NCI-H1092 treated with DMSO at 0.1 percent for 48 hours (cell line): ENCODE data around the gene UBE2J2.
"Not testable (repeated sequence)": the region's sequence is repeated elsewhere in the genome, so short reads cannot be mapped to it uniquely, and the experiment has no call there.

Experiments used
- DNase-seq: peaks from one replicate; lab custom pipeline; 2025; lab: John Stamatoyannopoulos, UW

The UBE2J2 gene

DNA sequence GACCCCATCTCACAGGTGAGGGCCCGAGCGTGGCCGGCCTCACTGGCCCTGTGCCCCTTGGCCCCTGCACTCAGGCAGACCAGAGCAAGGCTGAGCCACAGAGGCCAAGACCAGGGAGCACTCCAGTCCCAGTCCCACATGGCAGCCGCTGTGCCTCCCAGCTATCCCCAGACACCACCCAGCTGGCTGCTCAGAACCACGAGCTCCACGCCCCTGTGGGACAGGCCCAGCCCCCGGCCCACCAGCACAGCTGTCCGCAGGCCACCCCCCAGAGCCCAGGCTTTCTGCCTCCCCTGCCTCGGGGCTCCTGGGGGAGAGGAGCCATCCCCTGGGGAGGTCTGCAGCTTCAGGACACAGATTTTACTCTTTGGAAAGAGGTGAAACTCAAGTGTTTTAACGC lies 18.0 kb downstream of the UBE2J2 start:
- no peak for DNase-seq

DNA sequence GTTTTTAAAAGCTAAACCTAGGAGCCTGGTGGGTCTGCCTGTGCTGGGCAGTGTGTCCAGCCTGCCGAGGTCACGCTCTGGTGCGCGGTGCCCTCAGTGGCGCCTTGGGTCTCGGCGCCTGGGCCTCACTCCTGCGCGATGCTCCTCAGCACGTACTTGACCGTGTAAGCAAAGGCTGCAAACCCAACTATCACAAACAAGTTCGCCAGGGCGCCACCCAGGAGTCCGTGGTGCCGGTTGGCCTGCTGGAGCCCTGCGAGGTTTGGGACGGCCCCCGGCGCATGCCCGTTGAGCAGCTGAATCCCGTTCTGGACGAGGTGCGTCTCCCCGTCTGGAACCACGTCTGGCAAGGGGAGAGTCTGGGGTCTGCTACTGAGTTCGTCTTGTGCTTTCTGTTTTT lies 18.6 kb downstream of the UBE2J2 start:
- DNase-seq, result no peak

DNA sequence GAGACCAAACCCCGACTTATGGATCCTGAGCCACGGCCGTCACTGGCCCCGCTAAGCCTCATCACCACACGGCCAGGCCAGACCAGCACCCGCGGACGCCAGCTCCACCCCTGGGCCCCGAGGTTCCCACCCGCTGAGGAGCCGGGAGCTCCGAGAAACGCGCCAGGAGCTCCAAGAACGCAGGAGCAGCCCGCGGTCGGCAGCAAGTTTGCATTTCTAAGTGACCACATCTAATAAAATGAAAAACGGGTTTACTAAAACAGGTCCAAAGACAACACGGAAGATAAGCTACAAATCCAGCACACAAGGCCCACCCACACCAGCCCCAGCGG lies 19.0 kb downstream of the UBE2J2 start:
- no peak for DNase-seq

DNA sequence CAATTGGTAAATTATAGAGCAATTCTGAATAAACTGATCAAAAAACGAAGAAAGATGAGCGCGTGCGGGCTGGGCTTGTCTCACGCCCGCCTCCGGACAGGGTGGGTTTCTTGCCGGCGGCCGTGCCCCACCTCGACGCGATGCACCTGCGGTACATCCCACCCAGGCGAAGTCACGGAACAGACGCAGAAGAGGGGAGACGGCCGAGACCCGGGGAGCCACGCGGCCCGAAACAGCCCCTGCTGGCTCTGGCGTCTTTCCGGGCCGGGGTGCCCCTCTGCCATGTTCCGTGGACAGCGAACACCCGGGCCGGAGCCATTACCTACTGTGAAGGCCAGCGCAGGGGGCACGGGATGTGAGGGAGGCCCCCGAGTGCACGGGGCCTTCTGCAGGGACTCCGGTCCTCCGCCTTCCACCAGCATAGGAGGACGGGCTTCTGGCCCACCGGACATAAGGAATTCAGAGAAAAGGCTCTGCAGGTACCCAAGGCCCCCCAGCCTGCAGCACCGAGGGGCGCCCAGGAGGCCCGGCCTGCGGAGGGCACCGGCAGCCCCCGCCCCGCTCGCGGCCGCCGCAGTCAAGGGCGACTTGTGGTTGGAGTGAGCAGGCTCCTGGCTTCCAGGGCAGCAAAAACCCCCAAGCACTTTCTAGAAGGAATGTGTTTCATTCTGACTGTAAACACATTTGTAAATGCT lies 19.5 kb downstream of the UBE2J2 start:
- DNase-seq, result no peak

DNA sequence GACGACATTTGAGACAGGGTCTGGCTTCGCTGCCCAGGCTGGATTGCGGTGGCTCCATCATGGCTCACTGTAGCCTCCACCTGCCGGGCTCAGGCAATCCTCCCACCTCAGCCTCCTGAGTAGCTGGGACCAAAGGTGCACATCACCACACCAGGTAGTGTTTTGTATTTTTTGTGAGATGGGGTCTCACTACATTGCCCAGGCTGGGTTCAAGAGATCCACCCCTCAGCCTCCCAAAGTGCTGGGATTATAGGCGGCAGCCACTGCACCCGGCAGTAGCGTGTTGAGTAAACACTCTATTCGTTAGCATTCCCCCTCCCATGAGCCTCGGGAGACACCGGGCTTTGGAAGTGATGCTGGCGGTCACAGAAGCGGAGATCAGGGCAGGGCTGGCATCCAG lies 20.3 kb downstream of the UBE2J2 start:
- no peak for DNase-seq

DNA sequence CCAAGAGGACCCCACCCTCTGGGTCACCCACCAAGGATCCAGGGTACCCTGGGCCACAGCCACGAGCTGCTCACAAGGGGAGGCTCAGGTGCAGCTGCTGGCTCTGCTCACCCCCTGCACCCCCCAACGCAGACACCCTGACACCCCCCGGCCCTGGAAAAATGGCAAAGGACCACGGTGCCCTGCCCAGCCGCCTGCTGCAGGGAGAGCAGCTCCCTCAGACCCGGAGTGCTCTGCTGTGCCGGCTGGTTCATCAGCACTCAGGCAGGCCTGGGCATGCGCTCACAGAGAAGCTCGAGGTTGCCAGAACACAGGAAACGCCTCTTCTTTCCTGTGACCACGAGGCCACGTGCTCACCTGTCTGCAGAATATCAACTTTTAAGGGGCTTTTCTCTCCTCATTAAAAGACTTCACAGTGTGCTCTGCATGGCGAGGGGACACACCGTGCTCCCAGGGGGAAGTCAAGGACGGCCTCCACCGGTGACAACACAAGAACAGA lies 22.8 kb downstream of the UBE2J2 start:
- DNase-seq, result no peak

DNA sequence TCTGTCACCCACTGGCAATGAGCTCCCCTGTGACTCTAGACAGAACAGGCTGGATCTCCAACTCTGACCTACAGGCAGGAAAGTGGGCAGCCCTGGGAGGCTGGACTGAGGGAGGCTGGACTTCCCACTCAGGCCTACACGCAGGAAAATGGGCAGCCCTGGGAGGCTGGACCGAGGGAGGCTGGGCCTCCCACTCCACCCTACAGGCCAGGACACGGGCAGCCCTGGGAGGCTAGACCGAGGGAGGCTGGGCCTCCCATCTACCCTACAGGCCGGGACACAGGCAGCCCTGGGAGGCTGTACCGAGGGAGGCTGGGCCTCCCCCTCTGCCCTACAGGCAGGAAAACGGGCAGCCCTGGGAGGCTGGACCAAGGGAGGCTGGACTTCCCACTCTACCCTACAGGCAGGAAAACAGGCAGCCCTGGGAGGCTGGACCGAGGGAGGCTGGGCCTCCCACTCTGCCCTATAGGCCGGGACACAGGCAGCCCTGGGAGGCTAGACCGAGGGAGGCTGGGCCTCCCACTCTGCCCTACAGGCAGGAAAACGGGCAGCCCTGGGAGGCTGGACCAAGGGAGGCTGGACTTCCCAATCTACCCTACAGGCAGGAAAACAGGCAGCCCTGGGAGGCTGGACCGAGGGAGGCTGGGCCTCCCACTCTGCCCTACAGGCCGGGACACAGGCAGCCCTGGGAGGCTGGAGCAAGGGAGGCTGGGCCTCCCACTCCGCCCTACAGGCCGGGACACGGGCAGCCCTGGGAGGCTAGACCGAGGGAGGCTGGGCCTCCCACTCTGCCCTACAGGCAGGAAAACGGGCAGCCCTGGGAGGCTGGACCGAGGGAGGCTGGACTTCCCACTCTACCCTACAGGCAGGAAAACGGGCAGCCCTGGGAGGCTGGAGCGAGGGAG lies 25.4 kb downstream of the UBE2J2 start:
- not testable (repeated sequence) for DNase-seq

DNA sequence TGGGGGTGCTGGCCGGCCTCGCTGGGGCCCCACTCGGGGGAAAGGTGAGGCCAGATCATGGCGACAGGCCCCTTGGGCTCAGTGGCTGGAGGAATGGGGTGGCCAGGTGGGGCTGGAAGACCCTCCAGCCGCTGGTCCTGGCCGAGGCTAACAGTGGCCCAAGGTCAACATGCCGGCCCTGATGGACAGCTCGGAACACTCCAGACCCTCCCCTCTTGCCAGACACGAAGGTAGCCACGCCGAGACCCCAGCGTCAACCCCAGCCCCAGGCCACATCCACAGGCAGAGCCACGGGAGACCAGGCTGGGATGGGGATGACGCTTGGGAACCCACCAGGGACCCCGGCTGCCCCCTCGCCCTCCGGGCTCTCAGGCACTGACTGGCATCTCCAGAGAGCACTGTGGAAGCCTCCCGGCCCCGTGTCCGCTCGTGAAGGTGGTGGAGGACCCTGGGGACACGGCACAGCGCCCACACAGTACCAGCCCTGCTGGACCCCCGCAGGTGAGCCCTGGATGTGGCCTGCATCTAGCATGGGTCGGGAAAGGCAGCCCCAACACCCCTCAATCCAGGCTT lies 26.2 kb downstream of the UBE2J2 start:
- DNase-seq, result no peak

DNA sequence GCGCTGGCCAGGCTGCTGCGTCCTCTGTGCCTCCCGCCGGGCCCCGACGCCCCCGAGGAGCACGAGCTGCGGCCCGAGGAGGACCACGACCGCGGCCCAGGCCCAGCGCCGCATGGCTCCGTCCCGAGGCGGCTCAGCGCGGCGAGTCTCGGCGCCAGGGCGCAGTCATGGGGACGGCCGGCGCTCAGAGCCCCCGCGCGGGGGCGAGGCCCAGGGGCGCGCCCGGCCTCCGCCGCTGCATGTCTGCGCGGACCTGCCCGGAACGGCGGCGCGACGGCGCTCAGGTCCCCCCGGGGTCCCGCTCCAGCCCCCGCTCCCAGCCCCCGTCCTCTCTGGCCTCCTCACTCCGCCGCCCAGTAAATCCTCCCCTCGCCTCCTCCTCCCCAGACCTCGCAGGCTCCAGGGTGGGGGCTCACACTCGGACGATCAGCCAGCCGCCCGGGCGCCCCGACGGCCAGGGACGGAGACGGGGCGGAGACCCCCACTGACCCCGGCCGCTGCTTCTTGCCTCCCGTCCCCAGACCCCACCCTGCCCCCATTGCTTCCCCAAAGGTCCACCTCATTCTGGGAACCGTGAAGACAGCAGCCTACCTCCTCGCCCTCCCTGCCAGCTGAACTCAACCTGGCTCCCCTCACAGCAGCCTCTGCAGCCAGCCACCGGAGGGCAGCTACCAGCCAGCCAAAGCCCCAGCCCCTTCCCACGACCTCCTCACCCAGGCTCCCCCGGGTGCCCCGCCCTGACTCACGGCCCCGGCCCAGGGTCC lies 26.9 kb downstream of the UBE2J2 start, which contains the start of gene C1QTNF12:
Gene C1QTNF12, minus strand, starts transcription at position 146 of the 764 bp plus-strand sequence. Its CDS starts 32 bp downstream, at position 114.
- no peak for DNase-seq

DNA sequence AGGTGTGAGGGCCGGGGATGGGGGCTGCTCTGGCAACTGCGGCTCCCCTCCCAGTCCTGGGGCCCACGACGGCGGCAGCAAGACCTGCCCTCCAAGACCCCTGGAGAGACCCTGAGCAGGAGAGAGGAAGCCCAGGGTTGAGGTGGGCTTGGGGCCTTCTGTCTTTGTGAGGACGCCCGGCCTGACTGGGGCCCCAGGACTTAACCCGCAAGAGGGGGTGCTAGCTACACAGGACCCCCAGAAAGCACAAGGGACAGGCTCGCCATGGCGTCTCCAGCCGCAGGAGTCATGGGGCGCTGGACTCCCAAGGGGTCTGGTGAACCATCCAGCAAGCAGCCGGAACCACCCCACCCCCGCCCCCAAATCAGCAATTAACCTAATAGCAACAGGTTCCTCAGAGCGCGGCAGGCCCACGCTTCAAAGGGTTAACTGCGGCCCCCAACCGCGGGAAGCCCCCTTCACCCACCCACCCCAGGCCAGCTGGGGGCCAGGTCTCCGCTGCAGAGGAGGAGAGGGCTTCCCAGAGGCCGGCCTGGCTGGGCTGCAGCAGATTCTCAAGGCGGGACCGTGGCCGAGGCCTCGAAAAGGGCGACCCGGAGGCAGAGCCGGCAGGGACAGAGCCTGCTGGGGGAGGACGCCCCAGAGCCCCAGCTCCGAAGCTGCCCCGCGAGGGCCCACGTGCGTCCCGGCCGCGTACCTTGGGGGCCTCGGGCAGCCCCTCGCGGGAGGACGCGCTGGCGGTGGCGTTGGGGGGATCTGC lies 27.7 kb downstream of the UBE2J2 start:
- DNase-seq, result no peak

DNA sequence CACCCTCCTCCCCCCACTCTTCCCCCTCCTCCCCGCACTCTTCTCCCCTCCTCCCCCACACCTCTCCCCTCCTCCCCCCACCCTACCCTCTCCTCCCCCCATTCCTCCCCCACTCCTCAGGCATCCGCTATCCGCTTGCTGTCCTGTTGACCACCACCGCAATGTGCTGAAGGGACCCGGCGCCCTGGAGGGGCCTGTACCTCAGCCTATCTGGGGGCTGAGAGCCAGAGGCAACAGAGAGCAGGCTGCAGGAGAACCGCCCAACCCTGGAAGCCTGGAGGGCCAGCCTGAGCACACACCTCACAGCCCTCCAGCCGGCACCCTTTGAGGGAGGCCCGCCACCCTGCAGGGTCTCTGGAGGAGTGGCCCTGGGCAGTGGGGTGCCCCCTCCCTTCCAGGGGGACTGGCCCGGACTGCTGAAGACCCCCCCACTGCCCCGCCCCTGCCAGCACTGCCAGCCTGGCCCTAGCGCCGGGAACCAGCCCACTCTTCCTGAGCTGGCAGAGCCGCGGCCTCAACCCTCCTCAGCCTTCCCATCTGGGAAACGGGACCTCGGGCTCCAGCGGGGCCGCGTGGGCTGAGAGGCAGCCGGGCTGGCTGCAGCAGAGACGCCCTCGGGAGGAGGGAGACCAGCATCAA lies 28.4 kb downstream of the UBE2J2 start:
- no peak for DNase-seq

DNA sequence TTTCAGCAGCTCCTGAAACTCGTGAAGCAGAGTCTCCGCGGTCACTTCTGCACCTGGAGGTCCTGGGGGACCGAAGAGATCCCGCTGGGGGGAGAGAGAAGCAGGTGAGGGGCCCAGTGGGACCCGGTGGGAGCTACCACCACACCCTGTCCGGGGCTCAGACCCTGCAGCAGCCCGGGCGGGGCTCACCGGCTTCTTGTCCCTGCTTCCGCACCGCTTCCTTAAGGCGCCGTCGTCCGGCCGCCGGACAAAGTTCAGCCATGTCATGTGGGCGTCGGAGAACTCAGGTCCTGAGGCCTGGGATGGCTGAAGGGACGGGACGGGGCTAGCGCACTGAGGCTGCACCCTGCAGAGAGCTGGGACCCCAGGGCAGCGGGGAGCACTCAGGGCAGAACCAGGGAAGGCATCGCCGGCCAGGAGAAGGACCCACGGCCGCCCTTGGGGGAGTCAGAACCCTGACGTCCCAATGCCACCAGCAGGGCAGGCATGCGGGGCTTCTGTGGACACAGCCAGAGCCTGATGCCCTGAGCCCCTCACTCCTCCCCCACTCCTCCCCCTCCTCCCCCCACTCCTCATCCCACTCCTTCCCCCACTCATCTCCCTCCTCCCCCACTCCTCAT lies 29.4 kb downstream of the UBE2J2 start:
- no peak for DNase-seq

DNA sequence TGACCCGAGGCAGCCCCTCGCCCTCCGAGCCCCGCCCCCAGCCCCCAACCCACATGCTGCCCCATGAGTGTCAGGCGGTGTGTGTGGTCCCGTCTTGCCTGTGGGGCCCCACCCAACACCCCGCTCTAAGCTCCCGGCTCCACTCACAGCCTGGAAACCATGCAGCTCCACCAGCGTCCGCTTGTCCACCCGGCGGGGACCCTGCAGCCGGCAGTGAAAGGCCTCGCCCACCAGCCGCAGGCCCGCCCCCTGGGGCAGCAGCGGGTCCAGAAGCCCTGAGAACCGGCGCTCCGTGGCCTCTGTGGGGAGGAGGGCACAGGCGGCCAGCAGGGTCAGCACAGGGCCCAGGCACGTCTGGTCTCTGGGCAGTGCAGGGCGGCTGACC lies 29.9 kb downstream of the UBE2J2 start:
- DNase-seq, result no peak

DNA sequence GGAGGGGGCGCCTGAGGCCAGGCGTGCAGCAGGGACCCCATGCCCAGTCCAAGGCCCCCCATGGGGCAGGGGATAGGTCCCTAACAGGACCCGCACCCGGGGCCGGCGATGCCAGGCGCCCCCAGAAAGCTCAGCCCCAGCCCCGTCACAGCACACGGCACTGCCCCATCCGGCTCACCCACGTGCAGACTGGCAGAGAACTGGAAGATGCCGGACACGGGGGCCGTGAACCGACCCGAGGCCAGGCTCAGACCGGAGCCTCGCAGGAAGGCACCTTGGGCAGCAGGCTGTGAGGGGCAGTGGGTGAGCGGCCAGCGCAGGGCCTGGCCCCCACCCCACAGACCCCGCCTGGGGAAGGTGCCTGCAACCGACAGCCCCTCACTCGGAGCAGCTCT lies 30.4 kb downstream of the UBE2J2 start:
- no peak for DNase-seq

DNA sequence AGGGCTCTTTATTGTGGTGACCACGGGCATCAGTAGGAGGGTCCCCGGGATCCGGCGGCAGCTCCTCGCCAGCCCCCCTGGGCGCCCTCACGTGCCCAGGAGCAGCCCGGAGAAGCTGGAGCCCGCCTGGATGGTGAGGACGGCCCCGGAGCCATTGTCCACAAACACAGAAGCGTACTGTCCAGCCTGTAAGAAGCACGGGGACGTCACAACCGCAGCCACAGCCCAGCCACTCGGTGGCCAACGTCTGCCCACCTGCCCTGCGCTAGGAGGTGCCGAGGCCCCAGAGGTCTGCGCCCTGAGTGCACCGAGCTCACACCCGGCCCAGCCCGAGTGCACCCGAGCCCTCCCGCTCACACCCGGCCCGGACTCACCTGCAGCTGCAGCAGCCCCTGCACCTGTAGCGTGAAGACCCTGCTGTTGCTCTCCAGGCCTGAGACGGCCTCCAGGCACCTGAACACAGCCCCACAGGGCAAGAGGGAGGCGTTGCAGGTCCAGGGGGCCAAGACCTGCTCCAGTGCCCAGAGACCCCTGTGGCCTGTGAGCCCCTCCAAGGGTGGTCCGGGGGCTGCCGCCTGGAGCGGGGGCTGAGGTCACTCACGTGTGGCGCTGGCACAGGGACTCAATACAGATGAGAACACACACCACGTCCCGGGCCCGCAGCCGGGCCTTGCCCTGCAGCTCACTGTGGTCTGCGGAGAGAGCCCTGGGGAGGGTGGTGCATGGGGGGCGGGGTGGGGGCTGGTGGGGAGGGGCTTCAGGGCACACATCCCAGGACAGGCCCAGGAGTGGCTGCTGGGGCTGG lies 31.0 kb downstream of the UBE2J2 start:
- no peak for DNase-seq

DNA sequence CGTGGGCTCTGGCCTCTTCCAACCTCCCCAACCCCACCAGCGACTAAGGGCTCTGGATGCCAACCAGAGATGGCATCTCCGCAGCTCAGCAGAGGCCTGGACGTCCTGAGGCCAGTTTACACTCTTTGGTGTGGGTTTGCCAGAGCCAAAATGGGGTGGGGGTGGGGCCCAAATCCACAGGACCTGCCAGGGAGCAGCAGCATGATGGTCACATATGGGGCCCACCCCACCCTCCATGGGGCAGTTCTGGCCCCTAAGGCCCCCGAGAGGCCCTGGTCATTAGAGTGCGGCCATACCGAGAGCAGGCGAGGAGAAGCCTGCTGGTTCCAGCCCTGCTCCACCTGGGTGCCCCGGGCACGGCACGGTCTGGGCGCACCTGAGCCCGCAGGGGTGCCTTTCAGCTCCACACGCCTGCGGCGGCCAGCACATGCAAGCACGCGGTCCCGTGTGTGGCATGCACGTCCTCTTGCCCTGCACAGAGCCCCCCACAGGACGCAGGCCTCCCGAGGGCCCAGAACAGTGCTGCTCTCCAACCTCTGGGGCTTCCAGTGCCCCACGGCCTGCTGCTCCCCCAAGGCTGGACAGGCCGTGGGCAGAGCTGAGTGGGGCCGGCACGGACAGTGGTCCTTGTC lies 31.9 kb downstream of the UBE2J2 start:
- DNase-seq, result no peak

DNA sequence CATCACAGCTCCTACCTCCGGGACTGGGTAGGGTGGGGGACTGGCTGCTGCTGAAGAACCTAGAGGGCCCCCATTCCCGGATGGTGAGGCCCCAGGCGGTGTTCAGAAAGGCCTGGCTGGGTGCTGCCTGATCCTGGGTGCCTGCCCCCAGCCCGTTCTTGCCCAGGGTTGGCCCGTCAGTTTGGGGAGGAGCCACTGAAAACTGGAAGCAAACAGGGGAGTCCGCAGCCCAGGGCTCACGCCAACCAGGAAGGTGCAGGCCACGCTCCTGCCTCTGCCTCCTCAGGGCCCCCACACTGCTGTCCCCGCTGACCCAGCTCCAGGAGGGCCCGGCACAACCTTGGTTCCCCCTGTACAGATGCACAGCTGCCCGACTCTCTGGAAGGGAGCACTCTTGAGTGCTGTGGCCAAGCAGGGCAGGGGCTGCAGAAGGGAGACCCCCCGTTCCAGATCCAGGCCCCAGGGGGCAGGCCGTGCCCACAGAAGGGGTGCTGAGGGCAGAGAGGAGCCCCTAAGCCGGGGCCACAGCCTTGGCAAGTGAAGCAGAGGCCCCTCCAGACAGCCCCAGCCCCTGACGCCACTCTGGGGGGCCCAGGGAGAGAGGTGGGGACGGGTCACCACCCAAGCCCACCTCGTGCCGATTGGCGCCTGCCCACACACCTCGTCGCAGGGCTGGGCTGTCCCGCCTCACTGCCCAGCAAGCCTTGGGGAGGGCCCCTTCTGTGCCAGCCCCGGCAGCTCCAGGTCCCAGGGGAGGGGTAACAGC lies 32.6 kb downstream of the UBE2J2 start:
- DNase-seq, result no peak

DNA sequence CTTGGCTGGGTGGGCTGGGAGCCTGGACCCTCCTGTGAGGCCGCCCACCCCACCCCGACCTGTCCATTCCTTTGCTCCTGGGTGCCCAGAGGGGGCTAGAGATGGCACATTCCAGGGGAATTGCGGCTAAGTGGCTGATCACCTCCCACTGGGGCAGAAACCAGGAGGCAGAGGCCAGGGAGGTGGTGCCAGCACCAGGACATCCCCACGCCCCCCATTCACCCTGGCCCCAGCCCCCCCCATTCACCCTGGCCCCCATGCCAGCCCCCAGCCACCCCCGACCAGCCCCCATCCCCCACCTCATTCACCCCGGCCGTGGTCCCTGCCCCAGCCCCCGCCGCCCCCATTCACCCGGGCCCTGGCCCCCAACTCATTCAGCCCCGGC lies 33.3 kb downstream of the UBE2J2 start:
- no peak for DNase-seq
